Epithelial cell of esophagus (primary cell): ENCODE results near the gene POLD2.

Experiments
- DNase-seq: peaks from one replicate; pipeline ENCODE4 v3.0.0; 2010; ENCODE audit warnings: low read depth
- H3K4me3 ChIP-seq: 2 replicates; pipeline ENCODE4 v1.5.1; 2011; ENCODE audit warnings: mild to moderate bottlenecking, low read length, control low read depth
- TF ChIP-seq, protein P1 (sequence below): IDR thresholded peaks from 2 replicates; pipeline ENCODE4 v1.5.1; 2011; ENCODE audit warnings: low read depth, mild to moderate bottlenecking, low read length, control low read depth, inconsistent platforms; ENCODE audit not compliant: insufficient read depth; ENCODE audit errors: missing control alignments

The POLD2 gene

DNA sequence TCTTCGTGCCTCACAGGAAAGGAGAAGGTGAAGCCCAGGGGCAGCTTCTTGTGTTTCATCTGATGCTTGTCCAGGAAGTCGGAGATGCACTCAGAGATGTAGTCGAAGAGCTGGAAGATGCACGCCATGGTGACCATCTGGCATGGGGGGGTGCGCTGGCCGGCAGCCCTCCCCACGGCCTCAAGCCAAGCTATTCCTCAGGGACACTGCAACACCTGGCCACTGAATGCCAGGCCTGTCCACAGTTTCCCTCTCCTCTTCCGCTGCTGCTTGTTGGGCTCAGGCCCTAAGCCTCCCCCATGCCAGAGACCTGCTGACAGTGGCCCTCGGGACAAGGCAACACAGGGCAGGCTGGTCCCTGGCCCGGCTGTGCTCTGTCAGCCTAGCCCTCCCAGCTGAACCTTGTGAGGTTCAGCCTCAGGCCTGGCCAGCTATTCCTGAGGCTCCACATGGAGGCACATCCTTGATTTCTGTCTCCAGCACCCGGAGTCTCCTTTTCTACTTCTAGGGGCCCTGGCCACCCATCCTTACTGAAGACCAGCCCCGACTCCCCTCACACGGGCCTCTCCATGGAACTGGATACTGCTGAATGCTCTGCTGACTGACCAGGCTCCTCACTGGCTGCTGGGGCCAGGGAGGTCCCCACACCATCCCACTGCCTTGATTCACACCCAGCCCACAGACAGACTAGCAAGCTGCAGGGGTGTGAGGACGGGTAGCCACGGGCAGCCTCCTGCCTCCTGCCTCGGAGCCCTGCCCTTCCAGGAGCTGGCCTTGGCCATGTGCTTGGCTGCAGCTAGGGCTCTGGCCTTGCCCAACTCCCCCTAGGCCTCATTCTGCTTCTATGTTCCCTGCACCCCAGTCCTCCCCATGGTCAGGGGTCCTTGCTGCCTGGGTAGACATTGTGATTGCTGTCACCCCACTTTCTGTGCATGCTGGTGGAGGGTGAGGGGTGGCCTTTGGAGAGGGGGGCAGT, 27.9 kb upstream of the POLD2 start:
- no peak overlapping the region for H3K4me3 ChIP-seq
- TF ChIP-seq, protein P1, sequence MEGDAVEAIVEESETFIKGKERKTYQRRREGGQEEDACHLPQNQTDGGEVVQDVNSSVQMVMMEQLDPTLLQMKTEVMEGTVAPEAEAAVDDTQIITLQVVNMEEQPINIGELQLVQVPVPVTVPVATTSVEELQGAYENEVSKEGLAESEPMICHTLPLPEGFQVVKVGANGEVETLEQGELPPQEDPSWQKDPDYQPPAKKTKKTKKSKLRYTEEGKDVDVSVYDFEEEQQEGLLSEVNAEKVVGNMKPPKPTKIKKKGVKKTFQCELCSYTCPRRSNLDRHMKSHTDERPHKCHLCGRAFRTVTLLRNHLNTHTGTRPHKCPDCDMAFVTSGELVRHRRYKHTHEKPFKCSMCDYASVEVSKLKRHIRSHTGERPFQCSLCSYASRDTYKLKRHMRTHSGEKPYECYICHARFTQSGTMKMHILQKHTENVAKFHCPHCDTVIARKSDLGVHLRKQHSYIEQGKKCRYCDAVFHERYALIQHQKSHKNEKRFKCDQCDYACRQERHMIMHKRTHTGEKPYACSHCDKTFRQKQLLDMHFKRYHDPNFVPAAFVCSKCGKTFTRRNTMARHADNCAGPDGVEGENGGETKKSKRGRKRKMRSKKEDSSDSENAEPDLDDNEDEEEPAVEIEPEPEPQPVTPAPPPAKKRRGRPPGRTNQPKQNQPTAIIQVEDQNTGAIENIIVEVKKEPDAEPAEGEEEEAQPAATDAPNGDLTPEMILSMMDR, result no peak

DNA sequence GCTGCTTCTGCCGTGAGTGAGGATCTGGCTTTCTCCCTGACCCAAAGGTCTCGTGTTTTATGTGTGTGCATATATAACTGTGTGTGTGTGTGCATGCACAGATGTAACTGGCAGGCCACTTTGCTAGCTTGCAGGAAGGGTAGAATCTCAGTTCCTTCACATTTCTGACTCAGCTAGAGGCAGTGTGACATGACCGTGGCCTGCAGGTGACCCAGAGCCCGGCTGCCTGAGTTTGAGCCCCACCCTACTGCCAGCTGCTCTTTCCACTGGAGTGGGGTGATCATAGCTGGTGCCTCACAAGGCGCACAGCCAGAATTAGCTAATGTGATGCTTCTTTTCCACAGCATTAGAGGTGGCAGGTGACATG, 27.1 kb upstream of the POLD2 start:
- no peak for DNase-seq
- H3K4me3 ChIP-seq, result no peak overlapping the region
- TF ChIP-seq, protein P1, result no peak

More for the DNA sequence above, 27.9 kb upstream of the POLD2 start:
- DNase-seq, result no peak

DNA sequence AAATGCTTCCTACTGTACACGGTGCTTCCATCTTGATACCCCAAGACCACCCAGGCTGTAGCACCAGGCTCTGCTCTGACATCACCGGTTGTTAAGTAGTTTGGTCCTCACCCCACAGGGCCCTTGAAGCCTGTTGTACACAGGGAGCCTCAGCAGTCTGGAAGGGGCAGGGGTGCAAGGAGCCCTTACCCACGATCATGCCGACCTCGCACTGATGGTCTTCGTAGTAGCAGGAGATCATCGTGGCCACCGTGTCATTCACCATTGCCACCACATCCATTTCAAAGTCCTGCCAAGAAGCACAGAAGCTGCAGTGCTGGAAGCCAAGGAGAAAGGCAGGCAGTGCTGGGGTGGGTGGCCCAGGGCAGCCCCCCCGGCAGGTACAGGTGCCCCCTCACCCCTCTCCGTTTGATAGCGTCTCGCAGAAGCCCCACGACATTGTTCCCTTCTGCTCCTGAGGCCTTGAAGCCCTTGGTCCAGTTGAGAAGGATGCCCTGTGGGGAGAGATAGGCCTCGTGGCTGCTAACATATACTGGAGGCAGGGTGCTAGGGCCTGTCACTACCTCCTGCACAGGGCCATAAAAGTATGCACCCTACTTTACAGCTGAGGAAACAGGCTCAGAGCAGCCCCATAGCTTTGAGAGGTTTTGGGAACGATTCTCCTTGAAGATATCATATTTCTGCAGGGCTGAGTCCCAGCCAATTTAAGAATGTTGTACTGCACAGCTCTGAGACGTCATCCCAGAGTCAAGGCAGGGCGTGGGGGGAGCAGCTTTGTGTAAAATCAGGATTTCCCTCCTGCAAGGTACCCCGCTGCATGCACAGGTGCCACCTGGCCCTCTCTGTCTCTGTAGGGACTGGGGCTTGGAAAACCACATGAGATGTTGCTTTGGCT, 26.5 kb upstream of the POLD2 start:
- no peak overlapping the region for H3K4me3 ChIP-seq
- DNase-seq, result no peak
- TF ChIP-seq, protein P1, result no peak

DNA sequence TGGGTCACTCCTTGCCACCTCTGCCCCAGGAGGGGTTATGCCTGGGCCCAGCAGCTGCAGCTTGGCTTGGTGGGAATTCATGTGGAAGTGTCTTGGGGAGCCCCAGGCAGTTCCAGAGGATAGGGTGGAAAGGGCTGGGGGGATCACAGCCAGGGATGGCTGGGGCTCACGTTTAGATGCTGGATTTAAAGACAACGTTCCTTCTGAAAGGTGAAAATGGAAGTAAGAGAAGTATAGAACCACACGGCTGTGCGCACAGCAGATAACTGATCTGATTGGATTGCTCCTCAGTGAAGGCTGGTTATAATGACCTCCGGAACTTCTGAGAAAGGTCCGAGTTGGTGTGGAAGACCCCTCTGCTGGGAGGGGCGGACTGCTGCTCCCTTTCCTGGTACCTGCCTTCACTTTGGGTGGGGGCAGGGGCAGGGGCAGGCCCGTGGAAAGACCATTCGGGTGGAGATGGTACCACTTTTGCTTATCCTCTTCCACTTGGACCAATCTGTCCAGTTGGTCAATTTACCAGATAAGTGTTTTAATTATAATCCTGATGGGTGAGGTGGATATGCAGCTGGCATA, 25.7 kb upstream of the POLD2 start:
- no peak overlapping the region for H3K4me3 ChIP-seq
- TF ChIP-seq, protein P1, result no peak
- DNase-seq, result no peak

DNA sequence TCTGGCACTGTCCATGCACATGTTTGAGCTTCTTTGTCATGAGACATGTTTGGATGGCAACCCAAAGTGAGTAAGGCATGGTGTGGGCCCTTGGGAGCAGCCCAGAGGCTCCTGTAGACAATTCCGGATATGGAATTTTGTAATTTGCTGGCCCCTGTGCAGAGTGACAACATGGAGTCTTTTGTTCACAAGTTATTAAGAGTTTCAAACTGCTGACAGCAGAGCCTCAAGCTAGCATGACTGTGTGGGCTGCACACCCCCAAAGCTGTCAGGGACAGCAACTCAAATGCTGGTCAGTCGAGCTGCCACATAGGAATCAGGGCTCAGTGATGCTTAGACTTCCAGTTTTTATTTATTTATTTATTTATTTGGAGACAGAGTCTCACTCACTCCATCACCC, 24.8 kb upstream of the POLD2 start:
- TF ChIP-seq, protein P1, result no peak
- DNase-seq, result no peak
- no peak overlapping the region for H3K4me3 ChIP-seq

DNA sequence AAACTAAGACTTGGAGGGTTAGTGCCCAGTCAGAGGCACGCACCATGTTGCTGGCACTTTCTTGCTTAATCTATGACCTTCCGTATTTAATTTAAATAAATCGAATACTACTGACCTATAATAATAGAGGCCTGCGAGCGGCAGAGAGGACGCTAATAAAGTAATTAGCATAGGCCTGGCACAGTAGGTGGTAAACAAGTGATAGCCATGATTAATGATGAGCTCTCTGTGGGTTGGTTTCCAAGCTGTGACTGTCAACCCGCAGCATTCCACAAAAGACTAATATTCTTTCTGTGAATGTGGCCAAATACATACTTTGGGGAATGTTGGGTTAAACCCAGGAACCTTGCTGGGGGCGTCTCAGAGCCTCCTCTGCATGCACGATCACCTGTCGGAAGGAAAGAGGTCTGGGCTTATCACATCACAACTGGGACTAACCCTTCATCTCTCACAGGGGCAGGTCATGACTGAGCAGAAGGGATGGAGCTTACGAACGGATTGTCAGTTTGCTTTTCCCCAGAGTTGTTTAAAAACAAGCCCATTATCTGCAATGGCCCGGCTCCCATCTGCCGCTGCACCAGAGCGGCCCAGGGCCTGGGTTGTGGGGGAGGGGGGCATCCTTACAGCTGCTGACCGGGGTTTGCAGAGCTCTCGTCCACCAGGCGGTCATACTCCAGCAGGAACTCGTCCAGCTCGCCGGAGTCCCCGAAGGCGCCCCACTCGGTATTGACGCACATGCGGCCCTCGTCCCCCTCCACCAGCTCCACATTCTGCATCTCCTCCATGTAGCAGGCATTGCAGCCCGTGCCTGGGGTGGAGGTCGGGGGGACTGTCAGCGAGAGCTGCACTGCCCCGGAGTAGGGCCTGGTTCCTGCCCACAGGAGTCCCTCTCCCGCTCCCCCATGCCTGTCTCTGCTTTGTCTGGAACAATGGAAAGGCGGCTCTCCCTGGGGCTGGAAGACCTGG, 24.0 kb upstream of the POLD2 start:
- no peak overlapping the region for H3K4me3 ChIP-seq
- TF ChIP-seq, protein P1, result no peak
- DNase-seq, result no peak
